ENCODE measurements around the gene CREB5. TPM values are rescaled to one million over a fixed set of nuclear protein-coding genes. Genes with fewer than 3 reads are reported as not detected.
A peak's percentile ranks its signal among the peaks of the same experiment; 100 is the strongest.

CREB5 gene
- total and polyA plus RNA-seq, 2 donors from 2014 or later = 3.4 to 27.2 TPM

- DNase-seq (no peak), FAIRE-seq (no peak)
- no peaks in the 10 kb centered on the region for H3K4me1 ChIP-seq (ENCODE audit: control insufficient read depth in 2 of 3, insufficient read depth in 2 of 3, low read depth in 1 of 3, low read length in 3 of 3)
- no peak overlapping the region for H3K4me3 ChIP-seq (ENCODE audit: low read length in 3 of 3)
- H3K36me3 ChIP-seq (ENCODE audit: control insufficient read depth in 2 of 3, insufficient read depth in 3 of 3, low read length in 3 of 3) = no peaks in the 10 kb centered on the region
- no peaks in the 10 kb centered on the region for H3K27me3 ChIP-seq (ENCODE audit: control insufficient read depth, insufficient read depth, low read length)
- intact Hi-C loops (cut with DNase I) = no loop called here
- no peaks in the 10 kb centered on the region for H3K9me3 ChIP-seq (ENCODE audit: control insufficient read depth in 2 of 3, insufficient read depth in 1 of 3, low read length in 3 of 3)
- TF ChIP-seq, protein P1, sequence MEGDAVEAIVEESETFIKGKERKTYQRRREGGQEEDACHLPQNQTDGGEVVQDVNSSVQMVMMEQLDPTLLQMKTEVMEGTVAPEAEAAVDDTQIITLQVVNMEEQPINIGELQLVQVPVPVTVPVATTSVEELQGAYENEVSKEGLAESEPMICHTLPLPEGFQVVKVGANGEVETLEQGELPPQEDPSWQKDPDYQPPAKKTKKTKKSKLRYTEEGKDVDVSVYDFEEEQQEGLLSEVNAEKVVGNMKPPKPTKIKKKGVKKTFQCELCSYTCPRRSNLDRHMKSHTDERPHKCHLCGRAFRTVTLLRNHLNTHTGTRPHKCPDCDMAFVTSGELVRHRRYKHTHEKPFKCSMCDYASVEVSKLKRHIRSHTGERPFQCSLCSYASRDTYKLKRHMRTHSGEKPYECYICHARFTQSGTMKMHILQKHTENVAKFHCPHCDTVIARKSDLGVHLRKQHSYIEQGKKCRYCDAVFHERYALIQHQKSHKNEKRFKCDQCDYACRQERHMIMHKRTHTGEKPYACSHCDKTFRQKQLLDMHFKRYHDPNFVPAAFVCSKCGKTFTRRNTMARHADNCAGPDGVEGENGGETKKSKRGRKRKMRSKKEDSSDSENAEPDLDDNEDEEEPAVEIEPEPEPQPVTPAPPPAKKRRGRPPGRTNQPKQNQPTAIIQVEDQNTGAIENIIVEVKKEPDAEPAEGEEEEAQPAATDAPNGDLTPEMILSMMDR (IDR thresholded peaks at IDR 0.05; ENCODE audit: borderline replicate concordance, extremely low read depth, insufficient read depth) = no peak
- H3K9ac ChIP-seq (ENCODE audit: low read length in 3 of 3) = no peak overlapping the region
- H3K27ac ChIP-seq (ENCODE audit: low read depth in 2 of 2, low read length in 2 of 2) = no peak overlapping the region
These were observed 395.2 kb downstream of the CREB5 start for GRCh38 chr7:28807396-28807994.

DNA sequence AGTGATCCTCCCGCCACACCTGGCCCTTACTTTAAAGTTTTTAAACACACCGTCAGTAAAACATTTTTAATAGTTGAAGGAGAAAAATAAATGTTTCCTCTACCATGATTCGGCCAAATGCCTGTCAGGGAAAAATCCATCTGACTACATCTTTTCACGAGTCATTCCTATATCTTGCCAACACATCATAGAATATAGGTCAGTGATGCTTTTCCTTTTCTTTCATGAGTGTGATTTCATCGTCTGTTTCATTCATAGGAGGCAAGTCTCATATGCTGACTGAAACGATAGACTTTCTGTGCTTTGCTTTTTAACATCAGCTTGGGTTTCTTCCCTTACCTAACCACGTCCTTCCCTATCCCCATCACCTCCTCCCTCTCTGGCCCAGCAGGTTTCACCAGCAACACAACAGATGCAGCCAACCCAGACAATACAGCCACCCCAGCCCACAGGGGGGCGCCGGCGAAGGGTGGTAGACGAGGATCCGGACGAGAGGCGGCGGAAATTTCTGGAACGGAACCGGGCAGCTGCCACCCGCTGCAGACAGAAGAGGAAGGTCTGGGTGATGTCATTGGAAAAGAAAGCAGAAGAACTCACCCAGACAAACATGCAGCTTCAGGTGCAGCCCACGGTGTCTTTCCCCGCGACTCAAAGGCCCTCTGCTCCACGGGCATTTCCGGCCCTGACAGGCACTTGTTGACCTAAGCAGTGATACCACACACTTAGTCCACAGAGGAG, 396.6 kb downstream of the CREB5 start:
- no peak overlapping the region for H3K9ac ChIP-seq (ENCODE audit: low read length in 3 of 3)
- intact Hi-C loops (cut with DNase I) = no loop called here
- FAIRE-seq (no peak), DNase-seq (peak in 1 of 5 donors; percentile 73)
- H3K36me3 ChIP-seq (ENCODE audit: control insufficient read depth in 2 of 3, insufficient read depth in 3 of 3, low read length in 3 of 3) = no peaks in the 10 kb centered on the region
- no peak overlapping the region for H3K27ac ChIP-seq (ENCODE audit: low read depth in 2 of 2, low read length in 2 of 2)
- no peaks in the 10 kb centered on the region for H3K4me1 ChIP-seq (ENCODE audit: control insufficient read depth in 2 of 3, insufficient read depth in 2 of 3, low read depth in 1 of 3, low read length in 3 of 3)
- TF ChIP-seq, protein P1 (IDR thresholded peaks at IDR 0.05; ENCODE audit: borderline replicate concordance, extremely low read depth, insufficient read depth) = no peak
- no peaks in the 10 kb centered on the region for H3K27me3 ChIP-seq (ENCODE audit: control insufficient read depth, insufficient read depth, low read length)
- H3K4me3 ChIP-seq (ENCODE audit: low read length in 3 of 3) = no peak overlapping the region
- H3K9me3 ChIP-seq (ENCODE audit: control insufficient read depth in 2 of 3, insufficient read depth in 1 of 3, low read length in 3 of 3) = no peaks in the 10 kb centered on the region

DNA sequence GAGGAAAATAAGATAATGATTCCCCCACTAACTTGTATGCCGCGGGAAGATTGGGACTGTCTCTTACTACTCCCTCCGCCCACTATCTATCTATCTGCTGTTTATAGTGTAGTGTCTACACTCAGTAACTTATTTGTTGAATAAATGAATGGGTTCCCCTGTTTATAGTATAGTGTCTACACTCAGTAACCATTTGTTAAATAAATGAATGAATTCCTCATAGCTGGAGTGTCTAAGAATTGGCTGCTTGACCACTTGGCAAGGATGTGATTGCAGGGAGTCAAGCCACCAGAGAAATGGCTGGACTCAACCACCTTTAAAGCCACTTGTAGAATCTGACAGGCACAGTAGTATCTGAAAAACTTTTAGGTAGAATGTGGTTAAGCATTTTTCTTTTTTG, 398.7 kb downstream of the CREB5 start:
- intact Hi-C loops (cut with DNase I) = no loop called here
- no peaks in the 10 kb centered on the region for H3K27me3 ChIP-seq (ENCODE audit: control insufficient read depth, insufficient read depth, low read length)
- no peaks in the 10 kb centered on the region for H3K9me3 ChIP-seq (ENCODE audit: control insufficient read depth in 2 of 3, insufficient read depth in 1 of 3, low read length in 3 of 3)
- H3K27ac ChIP-seq (ENCODE audit: low read depth in 2 of 2, low read length in 2 of 2) = no peak overlapping the region
- H3K4me3 ChIP-seq (ENCODE audit: low read length in 3 of 3) = no peak overlapping the region
- H3K4me1 ChIP-seq (ENCODE audit: control insufficient read depth in 2 of 3, insufficient read depth in 2 of 3, low read depth in 1 of 3, low read length in 3 of 3) = no peaks in the 10 kb centered on the region
- FAIRE-seq = no peak
- H3K36me3 ChIP-seq (ENCODE audit: control insufficient read depth in 2 of 3, insufficient read depth in 3 of 3, low read length in 3 of 3) = no peaks in the 10 kb centered on the region
- no peak for DNase-seq
- H3K9ac ChIP-seq (ENCODE audit: low read length in 3 of 3) = no peak overlapping the region
- TF ChIP-seq, protein P1 (IDR thresholded peaks at IDR 0.05; ENCODE audit: borderline replicate concordance, extremely low read depth, insufficient read depth) = no peak
